Calu3 (cell line): ENCODE data around the gene HOXC6. TPM values are rescaled to one million over a fixed set of nuclear protein-coding genes. Genes with fewer than 3 reads are reported as not detected.

Experiments
- BruUV-seq: library from RNA; stranded (reverse); fragments of 400-500 nt; replicated peaks from 2 replicates; lab custom pipeline; 2021; lab: Mats Ljungman, UMichigan
- CTCF ChIA-PET: fragments of 300-600 bp; sonication (Branson Sonifier 250); formaldehyde crosslinking; loops from one replicate; lab custom pipeline; 2022; ENCODE audit warnings: antibody characterized with exemption; lab: Charles Lee
- DNase-seq: peaks from one replicate; pipeline ENCODE4 v3.0.0; 2022
- H3K27ac Mint-ChIP-seq: one replicate; pipeline ENCODE4 v1.8.0; 2022; ENCODE audit warnings: mixed read lengths; ENCODE audit not compliant: unreplicated experiment
- H3K27me3 Mint-ChIP-seq: one replicate; pipeline ENCODE4 v1.8.0; 2022; ENCODE audit warnings: mixed read lengths; ENCODE audit not compliant: unreplicated experiment
- H3K36me3 Mint-ChIP-seq: one replicate; pipeline ENCODE4 v1.8.0; 2022; ENCODE audit warnings: mild to moderate bottlenecking, moderate library complexity, mixed read lengths; ENCODE audit not compliant: insufficient read depth, unreplicated experiment
- H3K4me1 Mint-ChIP-seq: one replicate; pipeline ENCODE4 v1.8.0; 2022; ENCODE audit warnings: mild to moderate bottlenecking, low read depth, mixed read lengths; ENCODE audit not compliant: unreplicated experiment
- H3K4me3 Mint-ChIP-seq: one replicate; pipeline ENCODE4 v1.8.0; 2022; ENCODE audit warnings: mild to moderate bottlenecking, low read depth, moderate library complexity, mixed read lengths; ENCODE audit not compliant: unreplicated experiment
- H3K9me3 Mint-ChIP-seq: one replicate; pipeline ENCODE4 v1.8.0; 2022; ENCODE audit warnings: low read depth, mixed read lengths; ENCODE audit not compliant: unreplicated experiment
- CTCF ChIP-seq: fragments of 200-600 bp; IDR thresholded peaks from one replicate; pipeline ENCODE4 v1.8.0; 2022; ENCODE audit warnings: antibody characterized with exemption; ENCODE audit not compliant: unreplicated experiment
- intact Hi-C: fragments of 100-400 bp; cut with micrococcal nuclease; formaldehyde crosslinking; loops from one replicate; pipeline ENCODE4 v1.10.0; 2022; ENCODE audit not compliant: unreplicated experiment
- total RNA-seq: library from RNA; stranded (reverse); gene quantifications from 2 replicates; pipeline ENCODE4 v1.2.3, GENCODE V29; 2022

The HOXC6 gene
- total RNA-seq, 1 experiment from 2014 or later = 1.2 TPM

- no TSS peak for BruUV-seq
- Mint-ChIP-seq H3K27me3 (peaks cover 89% of the 10 kb centered on the region), H3K4me1 (peaks cover 8% of the 10 kb centered on the region), H3K9me3 (no peaks in the 10 kb centered on the region), H3K36me3 (peaks cover 17% of the 10 kb centered on the region), H3K27ac (no peak overlapping the region), H3K4me3 (no peak overlapping the region)
- TF ChIP-seq CTCF = no peak
- CTCF ChIA-PET = interaction anchor here (1.1 to 2.7 kb wide), 3 partner anchors 19 to 202 kb away, joined by 3 to 25 read pairs (median 9); partner anchors contain the start of gene HOXC10
- DNase-seq = no peak
- intact Hi-C loops = no loop called here
Measured at GRCh38 chr12:54004063-54004840, 24.0 kb upstream of the HOXC6 start.

- H3K27ac Mint-ChIP-seq = no peak overlapping the region
- peaks cover 12% of the 10 kb centered on the region for H3K36me3 Mint-ChIP-seq
- no peak for DNase-seq
- H3K4me1 Mint-ChIP-seq = peaks cover 8% of the 10 kb centered on the region
- intact Hi-C loops = no loop called here
- no peak overlapping the region for H3K4me3 Mint-ChIP-seq
- BruUV-seq = no TSS peak
- CTCF ChIA-PET = interaction anchor here (2.0 to 2.7 kb wide), 4 partner anchors 187 to 202 kb away, joined by 9 to 45 read pairs (median 19); no protein-coding TSS in a partner anchor
- H3K27me3 Mint-ChIP-seq = peaks cover 97% of the 10 kb centered on the region
- TF ChIP-seq CTCF = no peak
- no peaks in the 10 kb centered on the region for H3K9me3 Mint-ChIP-seq
Measured at GRCh38 chr12:54004841-54005530, 23.3 kb upstream of the HOXC6 start.

- CTCF ChIA-PET = interaction anchor here (0.6 to 2.7 kb wide), 10 partner anchors 12 to 248 kb away, joined by 3 to 45 read pairs (median 7); partner anchors contain the start of genes HOXC5 and HOXC6
- H3K4me3 Mint-ChIP-seq = no peak overlapping the region
- H3K27me3 Mint-ChIP-seq = peaks cover 100% of the 10 kb centered on the region
- peaks cover 7% of the 10 kb centered on the region for H3K36me3 Mint-ChIP-seq
- intact Hi-C loops = no loop called here
- no peaks in the 10 kb centered on the region for H3K9me3 Mint-ChIP-seq
- no peak for TF ChIP-seq CTCF
- H3K27ac Mint-ChIP-seq = no peak overlapping the region
- no TSS peak for BruUV-seq
- H3K4me1 Mint-ChIP-seq = peaks cover 8% of the 10 kb centered on the region
- DNase-seq = no peak
Measured at GRCh38 chr12:54005531-54005852, 22.7 kb upstream of the HOXC6 start.

GRCh38 chr12:54005853-54006558, 22.2 kb upstream of the HOXC6 start:
- H3K4me1 Mint-ChIP-seq = peaks cover 11% of the 10 kb centered on the region

More at GRCh38 chr12:54005853-54006558, 22.2 kb upstream of the HOXC6 start:
- Mint-ChIP-seq H3K36me3 (peaks cover 4% of the 10 kb centered on the region), H3K27me3 (peaks cover 100% of the 10 kb centered on the region), H3K4me3 (peak overlapping the region; percentile 28), H3K27ac (no peak overlapping the region), H3K9me3 (no peaks in the 10 kb centered on the region)
- BruUV-seq = no TSS peak
- peak; percentile 95 for TF ChIP-seq CTCF
- intact Hi-C loops = loop anchor here (1.0 to 2.0 kb wide), 2 partner anchors 195 to 201 kb away; no protein-coding TSS in a partner anchor
- CTCF ChIA-PET = interaction anchor here (0.6 to 2.7 kb wide), 10 partner anchors 11 to 249 kb away, joined by 3 to 45 read pairs (median 7); partner anchors contain the start of genes HOXC5 and HOXC6
- peak; percentile 90 for DNase-seq
